Measurements from ENCODE around the gene ASIC4. TPM values are rescaled to one million over a fixed set of nuclear protein-coding genes. Genes with fewer than 3 reads are reported as not detected.
A peak's percentile ranks its signal among the peaks of the same experiment; 100 is the strongest.

The ASIC4 gene
- polyA plus RNA-seq, 1 experiment: 0.09 TPM

GRCh38 chr2:219517954-219518778, 3.9 kb downstream of the ASIC4 start:
- CTCF ChIA-PET: interaction anchor here (0.6 to 42.0 kb wide), 6 partner anchors 7 to 115 kb away, joined by 3 to 872 read pairs (median 3); partner anchors contain the start of genes ASIC4, CHPF, GMPPA and TMEM198
- POLR2A ChIA-PET: no interaction called here
- H3K4me3 ChIP-seq (ENCODE audit: low read depth, low read length): no peak overlapping the region

GRCh38 chr2:219519526-219519916, 5.2 kb downstream of the ASIC4 start:
- H3K27me3 ChIP-seq (ENCODE audit: control insufficient read depth, insufficient read depth, low read length): peaks cover 5% of the 10 kb centered on the region
- DNase-seq (ENCODE audit: low read depth): no peak
- no peaks in the 10 kb centered on the region for H3K36me3 ChIP-seq (ENCODE audit: control insufficient read depth, insufficient read depth, low read length)
- no peak for TF ChIP-seq CTCF (IDR thresholded peaks at IDR 0.05; ENCODE audit: insufficient read depth, low read depth, low read length)
- ChIA-PET POLR2A (interaction anchor here (1.1 kb wide), 1 partner anchor 66 kb away, joined by 8 read pairs; no protein-coding TSS in a partner anchor), CTCF (interaction anchor here (1.0 to 42.0 kb wide), 8 partner anchors 9 to 116 kb away, joined by 3 to 872 read pairs (median 10); partner anchors contain the start of genes ASIC4, CHPF, GMPPA and TMEM198)
- no peak overlapping the region for H3K4me3 ChIP-seq (ENCODE audit: low read depth, low read length)

More at GRCh38 chr2:219517954-219518778, 3.9 kb downstream of the ASIC4 start:
- TF ChIP-seq CTCF (IDR thresholded peaks at IDR 0.05; ENCODE audit: insufficient read depth, low read depth, low read length): no peak
- no peak for DNase-seq (ENCODE audit: low read depth)
- Histone ChIP-seq H3K27me3 (ENCODE audit: control insufficient read depth, insufficient read depth, low read length) (peaks cover 13% of the 10 kb centered on the region), H3K36me3 (ENCODE audit: control insufficient read depth, insufficient read depth, low read length) (no peaks in the 10 kb centered on the region)

- ChIA-PET POLR2A (interaction anchor here (0.6 to 1.1 kb wide), 2 partner anchors 10 to 67 kb away, joined by 5 to 8 read pairs; no protein-coding TSS in a partner anchor), CTCF (interaction anchor here (0.9 to 42.0 kb wide), 14 partner anchors 8 to 243 kb away, joined by 3 to 872 read pairs (median 6); partner anchors contain the start of genes ASIC4, CHPF, GMPPA and TMEM198)
- DNase-seq (ENCODE audit: low read depth): no peak
- no peak for TF ChIP-seq CTCF (IDR thresholded peaks at IDR 0.05; ENCODE audit: insufficient read depth, low read depth, low read length)
- H3K4me3 ChIP-seq (ENCODE audit: low read depth, low read length): no peak overlapping the region
- peaks cover 5% of the 10 kb centered on the region for H3K27me3 ChIP-seq (ENCODE audit: control insufficient read depth, insufficient read depth, low read length)
- no peaks in the 10 kb centered on the region for H3K36me3 ChIP-seq (ENCODE audit: control insufficient read depth, insufficient read depth, low read length)
Measured at GRCh38 chr2:219520079-219520478, 5.8 kb downstream of the ASIC4 start.

- Histone ChIP-seq H3K4me3 (ENCODE audit: low read depth, low read length) (no peak overlapping the region), H3K36me3 (ENCODE audit: control insufficient read depth, insufficient read depth, low read length) (no peaks in the 10 kb centered on the region), H3K27me3 (ENCODE audit: control insufficient read depth, insufficient read depth, low read length) (peaks cover 1% of the 10 kb centered on the region; the same call in 1 of the 2 replicates)
- TF ChIP-seq CTCF (IDR thresholded peaks at IDR 0.05; ENCODE audit: insufficient read depth, low read depth, low read length): peak; percentile 96
- CTCF ChIA-PET: interaction anchor here (0.5 to 42.0 kb wide), 23 partner anchors 7 to 244 kb away, joined by 3 to 872 read pairs (median 5); partner anchors contain the start of genes ASIC4, CHPF, GMPPA and TMEM198
- no peak for DNase-seq (ENCODE audit: low read depth)
- POLR2A ChIA-PET: interaction anchor here (0.6 kb wide), 1 partner anchor 22 kb away, joined by 4 read pairs; the partner anchor contains the start of gene CHPF
Measured at GRCh38 chr2:219521066-219521880, 7.0 kb downstream of the ASIC4 start.

Measured in BJ (cell line).